ENCODE measurements around the gene PLBD2. TPM values are rescaled to one million over a fixed set of nuclear protein-coding genes. Genes with fewer than 3 reads are reported as not detected.

PLBD2 gene
- total RNA-seq, 1 experiment from 2014 or later = 30.7 TPM

DNA sequence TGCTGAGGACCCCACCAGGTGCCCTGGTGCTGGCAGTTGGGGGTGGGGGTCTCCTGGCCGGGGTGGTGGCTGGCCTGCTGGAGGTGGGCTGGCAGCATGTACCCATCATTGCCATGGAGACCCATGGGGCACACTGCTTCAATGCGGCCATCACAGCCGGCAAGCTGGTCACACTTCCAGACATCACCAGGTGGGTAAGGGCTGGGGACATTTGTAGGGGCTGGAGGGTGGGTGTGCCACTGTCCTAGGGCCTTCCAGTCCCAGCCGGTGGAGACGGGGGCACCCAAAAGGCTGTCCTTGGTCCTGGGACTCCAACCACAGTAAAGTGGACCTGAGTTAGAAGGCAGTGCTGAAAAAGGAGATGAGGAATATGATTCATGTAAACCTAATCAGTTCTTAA, 77.0 kb downstream of the PLBD2 start:
- Histone ChIP-seq H3K4me2 (no peak overlapping the region), H3F3A (ENCODE audit: insufficient read depth, low read depth) (no peaks in the 10 kb centered on the region)

DNA sequence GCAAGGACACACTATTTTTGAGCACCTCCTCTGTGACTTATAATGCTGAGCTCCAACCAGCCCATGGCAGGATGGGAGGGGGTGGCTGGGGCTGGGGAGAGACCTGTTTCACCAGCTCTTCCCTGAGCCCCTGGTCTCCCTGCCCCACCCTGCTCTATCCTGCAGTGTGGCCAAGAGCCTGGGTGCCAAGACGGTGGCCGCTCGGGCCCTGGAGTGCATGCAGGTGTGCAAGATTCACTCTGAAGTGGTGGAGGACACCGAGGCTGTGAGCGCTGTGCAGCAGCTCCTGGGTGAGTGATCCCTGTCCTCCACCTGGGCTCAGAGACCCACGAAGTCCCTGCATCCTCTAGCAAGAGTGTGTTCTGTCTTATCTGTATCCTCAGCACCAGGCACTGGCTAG, 78.2 kb downstream of the PLBD2 start:
- no peak overlapping the region for H2AFZ ChIP-seq
- H3K27me3 ChIP-seq (ENCODE audit: insufficient read depth, low read depth) = no peaks in the 10 kb centered on the region
- H3K4me2 ChIP-seq = no peak overlapping the region
- TF ChIP-seq, protein P1, sequence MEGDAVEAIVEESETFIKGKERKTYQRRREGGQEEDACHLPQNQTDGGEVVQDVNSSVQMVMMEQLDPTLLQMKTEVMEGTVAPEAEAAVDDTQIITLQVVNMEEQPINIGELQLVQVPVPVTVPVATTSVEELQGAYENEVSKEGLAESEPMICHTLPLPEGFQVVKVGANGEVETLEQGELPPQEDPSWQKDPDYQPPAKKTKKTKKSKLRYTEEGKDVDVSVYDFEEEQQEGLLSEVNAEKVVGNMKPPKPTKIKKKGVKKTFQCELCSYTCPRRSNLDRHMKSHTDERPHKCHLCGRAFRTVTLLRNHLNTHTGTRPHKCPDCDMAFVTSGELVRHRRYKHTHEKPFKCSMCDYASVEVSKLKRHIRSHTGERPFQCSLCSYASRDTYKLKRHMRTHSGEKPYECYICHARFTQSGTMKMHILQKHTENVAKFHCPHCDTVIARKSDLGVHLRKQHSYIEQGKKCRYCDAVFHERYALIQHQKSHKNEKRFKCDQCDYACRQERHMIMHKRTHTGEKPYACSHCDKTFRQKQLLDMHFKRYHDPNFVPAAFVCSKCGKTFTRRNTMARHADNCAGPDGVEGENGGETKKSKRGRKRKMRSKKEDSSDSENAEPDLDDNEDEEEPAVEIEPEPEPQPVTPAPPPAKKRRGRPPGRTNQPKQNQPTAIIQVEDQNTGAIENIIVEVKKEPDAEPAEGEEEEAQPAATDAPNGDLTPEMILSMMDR (conservative IDR thresholded peaks at IDR 0.05) = no peak
- no peak for TF ChIP-seq EZH2 (IDR thresholded peaks at IDR 0.05; ENCODE audit: low read depth)
- no peak overlapping the region for H3K4me3 ChIP-seq
- no peak for DNase-seq
- ChIA-PET POLR2A (ENCODE audit: unreplicated experiment) (no interaction called here), CTCF (interaction anchor here (0.6 kb wide), 1 partner anchor 518 kb away, joined by 3 read pairs; no protein-coding TSS in a partner anchor)
- no peaks in the 10 kb centered on the region for H3K9me3 ChIP-seq (ENCODE audit: insufficient read depth, low read depth)
- no peaks in the 10 kb centered on the region for H3K9me2 ChIP-seq (ENCODE audit: insufficient read depth)
- H3K27ac ChIP-seq = no peak overlapping the region
- no peaks in the 10 kb centered on the region for H3F3A ChIP-seq (ENCODE audit: insufficient read depth, low read depth)
- H3K79me2 ChIP-seq (ENCODE audit: low read depth) = no peaks in the 10 kb centered on the region
- intact Hi-C loops (cut with micrococcal nuclease; ENCODE audit: unreplicated experiment) = no loop called here
- H4K20me1 ChIP-seq (ENCODE audit: insufficient read depth) = no peaks in the 10 kb centered on the region
- H3K4me1 ChIP-seq (replicated peaks; ENCODE audit: insufficient read depth) = no peaks in the 10 kb centered on the region
- no TSS peak for BruUV-seq (replicated peaks)
- no peaks in the 10 kb centered on the region for H3K36me3 ChIP-seq (ENCODE audit: low read depth)

More for the DNA sequence above, 77.0 kb downstream of the PLBD2 start:
- Histone ChIP-seq H3K36me3 (ENCODE audit: low read depth) (no peaks in the 10 kb centered on the region), H4K20me1 (ENCODE audit: insufficient read depth) (no peaks in the 10 kb centered on the region), H3K79me2 (ENCODE audit: low read depth) (no peaks in the 10 kb centered on the region), H3K4me3 (no peak overlapping the region), H3K27ac (no peak overlapping the region), H2AFZ (no peak overlapping the region), H3K4me1 (replicated peaks; ENCODE audit: insufficient read depth) (no peaks in the 10 kb centered on the region), H3K9me2 (ENCODE audit: insufficient read depth) (no peaks in the 10 kb centered on the region), H3K9me3 (ENCODE audit: insufficient read depth, low read depth) (no peaks in the 10 kb centered on the region), H3K27me3 (ENCODE audit: insufficient read depth, low read depth) (no peaks in the 10 kb centered on the region)
- intact Hi-C loops (cut with micrococcal nuclease; ENCODE audit: unreplicated experiment) = no loop called here
- TF ChIP-seq EZH2 (IDR thresholded peaks at IDR 0.05; ENCODE audit: low read depth) = no peak
- TF ChIP-seq, protein P1 (conservative IDR thresholded peaks at IDR 0.05) = no peak
- ChIA-PET CTCF (interaction anchor here (1.0 kb wide), 1 partner anchor 10 kb away, joined by 3 read pairs; no protein-coding TSS in a partner anchor), POLR2A (ENCODE audit: unreplicated experiment) (no interaction called here)
- DNase-seq = no peak
- BruUV-seq (replicated peaks) = no TSS peak

DNA sequence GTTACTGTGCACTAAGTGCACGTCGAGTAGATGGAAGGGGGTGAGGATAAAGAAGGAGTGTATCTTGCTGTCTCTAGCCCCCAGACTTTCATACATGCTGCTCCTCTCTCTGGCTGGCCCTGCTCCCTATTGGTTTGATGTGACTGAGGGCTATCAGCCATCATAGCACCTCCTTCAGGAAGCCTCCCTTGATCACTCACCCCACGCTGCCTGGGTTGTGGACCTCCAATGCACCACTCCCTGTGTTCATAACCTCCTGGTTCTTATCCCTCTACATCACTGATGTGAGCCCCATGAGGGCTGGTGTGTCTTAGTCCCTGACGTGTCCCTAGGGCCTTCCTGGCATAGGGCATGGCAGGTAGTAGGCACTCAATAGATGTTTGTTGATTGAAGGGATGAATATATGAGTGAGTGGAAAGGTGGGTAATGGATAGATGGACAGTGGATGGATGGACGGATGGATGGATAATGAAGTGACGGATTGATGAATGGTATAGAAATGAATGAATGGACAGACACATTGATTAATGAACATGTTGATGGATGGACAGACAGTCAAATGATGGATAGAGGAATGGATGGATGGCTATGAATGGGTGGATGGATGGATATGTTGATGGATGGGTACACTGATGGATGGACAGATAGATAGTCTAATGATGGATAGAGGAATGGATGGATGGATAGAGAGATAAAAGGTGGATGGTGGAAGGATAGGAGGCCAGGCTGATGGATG, 78.8 kb downstream of the PLBD2 start:
- H3K27me3 ChIP-seq (ENCODE audit: insufficient read depth, low read depth) = no peaks in the 10 kb centered on the region
- no TSS peak for BruUV-seq (replicated peaks)
- intact Hi-C loops (cut with micrococcal nuclease; ENCODE audit: unreplicated experiment) = no loop called here
- H3F3A ChIP-seq (ENCODE audit: insufficient read depth, low read depth) = no peaks in the 10 kb centered on the region
- no peaks in the 10 kb centered on the region for H3K36me3 ChIP-seq (ENCODE audit: low read depth)
- H3K4me1 ChIP-seq (replicated peaks; ENCODE audit: insufficient read depth) = no peaks in the 10 kb centered on the region
- ChIA-PET POLR2A (ENCODE audit: unreplicated experiment) (no interaction called here), CTCF (interaction anchor here (0.6 kb wide), 1 partner anchor 517 kb away, joined by 3 read pairs; no protein-coding TSS in a partner anchor)
- no peak overlapping the region for H2AFZ ChIP-seq
- H3K4me2 ChIP-seq = no peak overlapping the region
- H3K9me3 ChIP-seq (ENCODE audit: insufficient read depth, low read depth) = no peaks in the 10 kb centered on the region
- no peak overlapping the region for H3K27ac ChIP-seq
- no peak overlapping the region for H3K4me3 ChIP-seq
- no peaks in the 10 kb centered on the region for H3K79me2 ChIP-seq (ENCODE audit: low read depth)
- DNase-seq = no peak
- H3K9me2 ChIP-seq (ENCODE audit: insufficient read depth) = no peaks in the 10 kb centered on the region
- TF ChIP-seq EZH2 (IDR thresholded peaks at IDR 0.05; ENCODE audit: low read depth) = no peak
- TF ChIP-seq, protein P1 (conservative IDR thresholded peaks at IDR 0.05) = no peak
- no peaks in the 10 kb centered on the region for H4K20me1 ChIP-seq (ENCODE audit: insufficient read depth)

All from PC-9 (cell line).